Measurements from ENCODE around the gene MOXD1. TPM values are rescaled to one million over a fixed set of nuclear protein-coding genes. Genes with fewer than 3 reads are reported as not detected.
A peak's percentile ranks its signal among the peaks of the same experiment; 100 is the strongest.

MOXD1 gene
- total RNA-seq = not detected

- no peaks in the 10 kb centered on the region for H3K4me1 Mint-ChIP-seq
- ATAC-seq (replicated peaks) = peak; percentile 12
- H3K4me3 Mint-ChIP-seq = peak within 1 kb of the TSS; percentile 41
- peaks cover 5% of the 10 kb centered on the region for H3K9me3 Mint-ChIP-seq
- no peaks in the 10 kb centered on the region for H3K36me3 Mint-ChIP-seq (ENCODE audit: low read depth)
- H3K27me3 Mint-ChIP-seq = peaks cover 60% of the 10 kb centered on the region
- no peak within 1 kb of the TSS for H3K27ac Mint-ChIP-seq
These were observed at the start of gene MOXD1 for GRCh38 chr6:132400883-132401617. TSS of gene MOXD1 (minus strand) at chr6:132401475. CDS start at chr6:132401426, 49 bp downstream.

- no peaks in the 10 kb centered on the region for H3K4me1 Mint-ChIP-seq
- ATAC-seq (replicated peaks) = no peak
- peaks cover 5% of the 10 kb centered on the region for H3K9me3 Mint-ChIP-seq
- H3K27me3 Mint-ChIP-seq = no peaks in the 10 kb centered on the region
- H3K4me3 Mint-ChIP-seq = no peak overlapping the region
- no peak overlapping the region for H3K27ac Mint-ChIP-seq
- no peaks in the 10 kb centered on the region for H3K36me3 Mint-ChIP-seq (ENCODE audit: low read depth)
These were observed 45.6 kb upstream of the MOXD1 start for GRCh38 chr6:132446855-132447241.

GRCh38 chr6:132446141-132446854, 45.0 kb upstream of the MOXD1 start:
- Mint-ChIP-seq H3K36me3 (ENCODE audit: low read depth) (no peaks in the 10 kb centered on the region), H3K4me3 (no peak overlapping the region), H3K27me3 (no peaks in the 10 kb centered on the region), H3K4me1 (no peaks in the 10 kb centered on the region), H3K9me3 (peaks cover 5% of the 10 kb centered on the region), H3K27ac (no peak overlapping the region)
- ATAC-seq (replicated peaks) = no peak

GRCh38 chr6:132445201-132445951, 44.1 kb upstream of the MOXD1 start:
- no peak overlapping the region for H3K27ac Mint-ChIP-seq
- no peak for ATAC-seq (replicated peaks)
- peaks cover 5% of the 10 kb centered on the region for H3K9me3 Mint-ChIP-seq
- H3K27me3 Mint-ChIP-seq = no peaks in the 10 kb centered on the region
- no peak overlapping the region for H3K4me3 Mint-ChIP-seq
- H3K4me1 Mint-ChIP-seq = no peaks in the 10 kb centered on the region
- H3K36me3 Mint-ChIP-seq (ENCODE audit: low read depth) = no peaks in the 10 kb centered on the region

GRCh38 chr6:132443206-132443605, 41.9 kb upstream of the MOXD1 start:
- no peak overlapping the region for H3K4me3 Mint-ChIP-seq
- peaks cover 5% of the 10 kb centered on the region for H3K9me3 Mint-ChIP-seq
- no peaks in the 10 kb centered on the region for H3K27me3 Mint-ChIP-seq
- ATAC-seq (replicated peaks) = no peak
- no peak overlapping the region for H3K27ac Mint-ChIP-seq
- H3K4me1 Mint-ChIP-seq = no peaks in the 10 kb centered on the region
- no peaks in the 10 kb centered on the region for H3K36me3 Mint-ChIP-seq (ENCODE audit: low read depth)

DNA sequence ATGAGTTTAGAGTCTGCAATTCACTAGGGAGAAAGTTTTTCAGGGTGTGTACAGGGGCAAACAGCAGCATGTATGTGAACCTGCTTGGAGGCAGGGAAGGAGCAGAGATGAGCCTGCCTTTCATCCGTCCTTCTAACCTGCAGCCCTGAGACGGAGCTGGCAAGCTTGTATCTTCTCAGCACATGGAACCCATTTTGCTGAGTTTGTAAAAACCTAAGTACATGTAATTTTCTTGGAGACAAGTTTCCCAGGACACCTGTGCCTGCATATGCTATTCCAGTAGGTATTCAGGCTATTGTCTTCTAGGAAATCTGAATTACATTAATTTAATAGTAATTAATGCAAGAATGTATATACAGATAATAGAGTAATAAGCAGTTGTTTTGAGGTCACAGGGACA, 28.8 kb upstream of the MOXD1 start:
- Mint-ChIP-seq H3K27me3 (peaks cover 25% of the 10 kb centered on the region), H3K27ac (no peak overlapping the region), H3K4me3 (no peak overlapping the region), H3K9me3 (no peaks in the 10 kb centered on the region), H3K36me3 (ENCODE audit: low read depth) (no peaks in the 10 kb centered on the region), H3K4me1 (no peaks in the 10 kb centered on the region)
- ATAC-seq (replicated peaks) = no peak

- Mint-ChIP-seq H3K9me3 (peaks cover 16% of the 10 kb centered on the region), H3K36me3 (ENCODE audit: low read depth) (no peaks in the 10 kb centered on the region), H3K4me3 (no peak overlapping the region), H3K4me1 (no peaks in the 10 kb centered on the region), H3K27me3 (peaks cover 17% of the 10 kb centered on the region), H3K27ac (no peak overlapping the region)
- no peak for ATAC-seq (replicated peaks)
These were observed 23.9 kb upstream of the MOXD1 start for GRCh38 chr6:132425176-132425575.

DNA sequence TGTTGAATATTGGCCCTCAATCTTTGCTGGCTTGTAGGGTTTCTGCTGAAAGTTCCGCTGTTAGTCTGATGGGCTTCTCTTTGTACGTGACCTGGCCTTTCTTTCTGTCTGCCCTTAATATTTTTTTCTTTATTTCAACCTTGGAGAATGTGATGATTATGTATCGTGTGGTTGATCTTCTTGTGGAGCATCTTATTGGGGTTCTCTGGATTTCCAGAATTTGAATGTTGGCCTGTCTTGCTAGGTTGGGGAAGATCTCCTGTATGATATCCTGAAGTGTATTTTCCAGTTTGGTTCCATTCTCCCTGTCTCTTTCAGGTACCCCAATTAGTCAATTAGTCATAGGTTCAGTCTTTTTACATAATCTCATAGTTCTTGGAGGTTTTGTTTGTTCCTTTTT, 22.6 kb upstream of the MOXD1 start:
- Mint-ChIP-seq H3K27ac (no peak overlapping the region), H3K9me3 (peaks cover 19% of the 10 kb centered on the region), H3K4me1 (no peaks in the 10 kb centered on the region), H3K4me3 (no peak overlapping the region), H3K27me3 (peaks cover 17% of the 10 kb centered on the region), H3K36me3 (ENCODE audit: low read depth) (no peaks in the 10 kb centered on the region)
- ATAC-seq (replicated peaks) = no peak

GRCh38 chr6:132418235-132418965, 17.1 kb upstream of the MOXD1 start:
- H3K4me1 Mint-ChIP-seq = no peaks in the 10 kb centered on the region
- peaks cover 14% of the 10 kb centered on the region for H3K27me3 Mint-ChIP-seq
- no peaks in the 10 kb centered on the region for H3K36me3 Mint-ChIP-seq (ENCODE audit: low read depth)
- no peak overlapping the region for H3K27ac Mint-ChIP-seq
- no peak overlapping the region for H3K4me3 Mint-ChIP-seq
- H3K9me3 Mint-ChIP-seq = peaks cover 18% of the 10 kb centered on the region
- no peak for ATAC-seq (replicated peaks)

- Mint-ChIP-seq H3K36me3 (ENCODE audit: low read depth) (no peaks in the 10 kb centered on the region), H3K9me3 (peaks cover 2% of the 10 kb centered on the region), H3K4me1 (no peaks in the 10 kb centered on the region), H3K27ac (no peak overlapping the region), H3K27me3 (peaks cover 25% of the 10 kb centered on the region), H3K4me3 (no peak overlapping the region)
- ATAC-seq (replicated peaks) = no peak
These were observed 13.5 kb upstream of the MOXD1 start for GRCh38 chr6:132414761-132415160.

DNA sequence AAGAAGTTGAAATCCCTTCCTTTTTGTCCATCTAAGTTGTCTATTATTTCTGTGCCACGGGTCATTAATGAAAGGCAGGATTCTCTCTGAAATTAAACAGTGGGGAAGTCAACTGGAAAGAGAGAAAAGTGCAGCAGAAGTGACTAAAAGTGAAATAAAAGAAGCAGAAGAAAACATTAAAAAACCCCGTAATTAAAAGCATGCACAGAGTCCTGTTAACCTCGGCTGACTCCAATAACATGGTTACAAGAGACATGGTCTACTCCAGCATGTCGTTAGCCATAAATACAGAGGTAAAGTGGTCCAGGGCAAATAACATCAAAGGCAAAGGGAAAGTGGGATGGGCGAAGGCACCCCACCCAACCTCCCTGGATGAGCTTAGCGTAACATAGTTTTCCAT, 13.0 kb upstream of the MOXD1 start:
- no peak overlapping the region for H3K4me3 Mint-ChIP-seq
- no peaks in the 10 kb centered on the region for H3K4me1 Mint-ChIP-seq
- no peak overlapping the region for H3K27ac Mint-ChIP-seq
- no peaks in the 10 kb centered on the region for H3K9me3 Mint-ChIP-seq
- H3K27me3 Mint-ChIP-seq = peaks cover 23% of the 10 kb centered on the region
- ATAC-seq (replicated peaks) = no peak
- no peaks in the 10 kb centered on the region for H3K36me3 Mint-ChIP-seq (ENCODE audit: low read depth)

DNA sequence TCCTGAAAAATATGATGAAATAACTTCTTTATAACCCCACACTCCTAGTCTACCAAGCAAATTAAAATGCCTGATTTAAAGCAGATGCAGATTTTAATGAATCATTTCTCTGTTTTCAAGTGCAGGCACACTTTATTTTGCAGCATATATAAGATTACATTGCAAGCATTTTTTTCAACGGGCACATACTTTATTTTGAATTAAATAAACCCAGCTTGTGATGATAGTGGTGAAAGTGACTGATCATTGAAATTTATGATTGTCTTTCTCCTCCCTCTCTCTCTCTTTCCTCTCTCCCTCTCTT, 12.2 kb upstream of the MOXD1 start:
- Mint-ChIP-seq H3K4me3 (no peak overlapping the region), H3K27me3 (peaks cover 26% of the 10 kb centered on the region), H3K27ac (no peak overlapping the region), H3K4me1 (no peaks in the 10 kb centered on the region), H3K36me3 (ENCODE audit: low read depth) (no peaks in the 10 kb centered on the region), H3K9me3 (no peaks in the 10 kb centered on the region)
- ATAC-seq (replicated peaks) = no peak

DNA sequence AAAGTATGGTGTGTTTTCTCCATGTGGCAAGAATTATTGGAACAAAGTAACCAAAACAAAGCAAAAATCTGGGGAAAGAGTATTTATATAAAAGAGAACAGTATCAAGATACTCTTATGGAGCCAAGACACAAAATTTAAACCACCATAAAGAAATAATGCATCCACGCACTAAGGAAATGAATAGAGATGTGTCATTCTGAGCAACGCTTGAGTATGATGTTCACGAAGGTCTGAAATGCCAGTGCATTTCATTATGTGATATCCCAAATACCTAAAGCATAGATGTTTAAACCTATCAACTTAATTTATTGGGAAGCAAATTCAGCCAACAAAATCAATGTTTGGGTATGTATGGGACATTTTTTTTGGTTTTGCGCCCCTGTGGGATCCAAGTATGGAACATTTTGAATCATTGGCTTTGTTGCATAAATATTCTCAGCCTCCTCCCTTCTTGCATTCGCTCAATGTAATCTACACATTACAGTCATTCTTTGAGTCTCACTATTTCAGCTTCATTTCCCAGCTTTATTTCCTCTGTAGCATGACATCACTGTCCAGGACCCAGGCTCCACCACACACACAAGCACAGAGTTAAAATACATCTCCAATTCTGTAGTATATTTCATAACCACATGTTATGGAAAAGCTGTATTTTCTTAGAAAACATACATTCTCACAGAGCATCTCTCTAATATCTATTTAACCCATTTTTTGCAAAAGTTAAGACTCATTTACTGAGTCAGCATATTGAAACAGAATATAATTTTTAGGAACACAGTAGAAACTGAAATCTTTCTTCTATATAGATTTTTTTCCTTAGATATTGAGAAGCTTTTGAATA, 11.6 kb upstream of the MOXD1 start:
- no peak for ATAC-seq (replicated peaks)
- H3K4me1 Mint-ChIP-seq = no peaks in the 10 kb centered on the region
- no peak overlapping the region for H3K27ac Mint-ChIP-seq
- no peak overlapping the region for H3K4me3 Mint-ChIP-seq
- H3K9me3 Mint-ChIP-seq = no peaks in the 10 kb centered on the region
- H3K27me3 Mint-ChIP-seq = peaks cover 26% of the 10 kb centered on the region
- H3K36me3 Mint-ChIP-seq (ENCODE audit: low read depth) = no peaks in the 10 kb centered on the region

DNA sequence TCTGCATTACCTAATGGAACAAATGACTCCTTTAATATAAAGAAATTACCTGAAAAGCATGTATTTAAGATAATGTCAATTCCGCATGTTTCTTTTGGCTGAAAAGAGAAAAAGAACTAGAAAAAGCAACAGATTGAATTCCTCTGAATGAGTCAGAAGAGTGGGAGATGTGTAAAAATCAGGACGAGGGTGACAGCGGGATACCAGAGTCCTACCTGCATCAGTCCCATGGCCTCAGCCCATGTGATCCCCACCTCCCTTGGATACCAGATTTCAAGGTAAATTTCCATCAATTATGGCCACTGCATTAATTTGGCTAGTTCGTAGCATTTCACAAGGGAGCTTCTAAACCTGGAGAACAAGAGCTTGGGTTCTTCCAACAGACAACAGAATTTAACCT, 10.0 kb upstream of the MOXD1 start:
- no peaks in the 10 kb centered on the region for H3K4me1 Mint-ChIP-seq
- ATAC-seq (replicated peaks) = no peak
- H3K4me3 Mint-ChIP-seq = no peak overlapping the region
- no peaks in the 10 kb centered on the region for H3K9me3 Mint-ChIP-seq
- H3K27ac Mint-ChIP-seq = no peak overlapping the region
- H3K36me3 Mint-ChIP-seq (ENCODE audit: low read depth) = no peaks in the 10 kb centered on the region
- H3K27me3 Mint-ChIP-seq = peaks cover 28% of the 10 kb centered on the region
